GM10847 (cell line): Measurements from ENCODE around the gene DKK2.

Experiments used
- POLR2A ChIP-seq: IDR thresholded peaks from 2 replicates; pipeline ENCODE4 v1.6.1; 2011; ENCODE audit not compliant: insufficient read length; ENCODE audit errors: extremely low read depth

Gene DKK2

GRCh38 chr4:107035819-107036583 is at the start of gene DKK2:
Gene DKK2, minus strand, starts transcription at chr4:107036313. Its CDS starts 722 bp downstream, at chr4:107035591.
- TF ChIP-seq POLR2A, result no peak

- no peak for TF ChIP-seq POLR2A
Measured at GRCh38 chr4:107077192-107077591, 41.1 kb upstream of the DKK2 start.

- TF ChIP-seq POLR2A, result no peak
Measured at GRCh38 chr4:107072836-107073736, 37.0 kb upstream of the DKK2 start.

- TF ChIP-seq POLR2A, result no peak
Measured at GRCh38 chr4:107071108-107071507, 35.0 kb upstream of the DKK2 start.

- no peak for TF ChIP-seq POLR2A
Measured at GRCh38 chr4:107069049-107069448, 32.9 kb upstream of the DKK2 start.

- no peak for TF ChIP-seq POLR2A
Measured at GRCh38 chr4:107068116-107068515, 32.0 kb upstream of the DKK2 start.

- TF ChIP-seq POLR2A, result no peak
Measured at GRCh38 chr4:107066621-107067020, 30.5 kb upstream of the DKK2 start.

GRCh38 chr4:107065201-107065600 is 29.1 kb upstream of the DKK2 start:
- TF ChIP-seq POLR2A, result no peak

GRCh38 chr4:107060388-107060787 is 24.3 kb upstream of the DKK2 start:
- TF ChIP-seq POLR2A, result no peak

GRCh38 chr4:107058828-107059227 is 22.7 kb upstream of the DKK2 start:
- no peak for TF ChIP-seq POLR2A

- TF ChIP-seq POLR2A, result no peak
Measured at GRCh38 chr4:107050525-107051135, 14.5 kb upstream of the DKK2 start.

- no peak for TF ChIP-seq POLR2A
Measured at GRCh38 chr4:107046261-107046660, 10.1 kb upstream of the DKK2 start.

- TF ChIP-seq POLR2A, result no peak
Measured at GRCh38 chr4:107044170-107044569, 8.1 kb upstream of the DKK2 start.

- no peak for TF ChIP-seq POLR2A
Measured at GRCh38 chr4:107037199-107037584, 1.1 kb upstream of the DKK2 start.

- no peak for TF ChIP-seq POLR2A
Measured at GRCh38 chr4:107036584-107037198, 578 bp upstream of the DKK2 start.
